WTC11 (cell line): ENCODE data around the gene MCF2L. TPM values are rescaled to one million over a fixed set of nuclear protein-coding genes. Genes with fewer than 3 reads are reported as not detected.
A peak's percentile ranks its signal among the peaks of the same experiment; 100 is the strongest.
"Not testable (repeated sequence)": the region's sequence is repeated elsewhere in the genome, so short reads cannot be mapped to it uniquely, and the experiment has no call there.

Experiments used
- ATAC-seq: fragments of 200-7000 bp; cut with Tn5 transposase; 2 replicates; pipeline ENCODE4 v1.10.0; 2021; ENCODE audit warnings: mild to moderate bottlenecking, moderate library complexity
- CTCF ChIA-PET: fragments of 300-600 bp; sonication (Branson Sonifier 250); formaldehyde crosslinking; loops from one replicate; lab custom pipeline; 2021; ENCODE audit warnings: antibody characterized with exemption; lab: Charles Lee
- POLR2A ChIA-PET: fragments of 350-600 bp; sonication (Branson Sonifier 250); formaldehyde crosslinking; loops from one replicate; lab custom pipeline; 2021; ENCODE audit warnings: antibody characterized with exemption; lab: Charles Lee
- DNase-seq: peaks from one replicate; pipeline ENCODE4 v3.0.0; 2021; ENCODE audit warnings: low spot score
- H3K27ac Mint-ChIP-seq: 2 replicates; pipeline ENCODE4 v1.8.0; 2021; ENCODE audit warnings: mixed read lengths
- H3K27me3 Mint-ChIP-seq: 2 replicates; pipeline ENCODE4 v1.8.0; 2021; ENCODE audit warnings: low read depth, mild to moderate bottlenecking, moderate library complexity, mixed read lengths
- H3K36me3 Mint-ChIP-seq: 2 replicates; pipeline ENCODE4 v1.8.0; 2021; ENCODE audit warnings: mixed read lengths
- H3K4me1 Mint-ChIP-seq: 2 replicates; pipeline ENCODE4 v1.8.0; 2022; ENCODE audit warnings: mixed read lengths
- H3K4me3 Mint-ChIP-seq: 2 replicates; pipeline ENCODE4 v1.8.0; 2021; ENCODE audit warnings: mild to moderate bottlenecking, moderate library complexity, mixed read lengths
- H3K9me3 Mint-ChIP-seq: 2 replicates; pipeline ENCODE4 v1.8.0; 2021; ENCODE audit warnings: mixed read lengths
- CBFB ChIP-seq: sonication (generic); formaldehyde crosslinking; IDR thresholded peaks from 2 replicates; pipeline ENCODE4 v1.8.1; 2022; ENCODE audit warnings: mild to moderate bottlenecking, low read depth, missing genetic modification reagents
- ELF4 ChIP-seq: sonication (generic); formaldehyde crosslinking; IDR thresholded peaks from 2 replicates; pipeline ENCODE4 v1.8.1; 2022; ENCODE audit warnings: low read depth, mild to moderate bottlenecking, moderate library complexity, missing genetic modification reagents
- ERG ChIP-seq: fragments of 250-450 bp; sonication (Bioruptor Pico); IDR thresholded peaks from 2 replicates; pipeline ENCODE4 v1.8.0; 2021; ENCODE audit warnings: mild to moderate bottlenecking
- FOXK1 ChIP-seq: sonication (generic); formaldehyde crosslinking; IDR thresholded peaks from 2 replicates; pipeline ENCODE4 v1.8.0; 2022; ENCODE audit warnings: mild to moderate bottlenecking, moderate library complexity, missing genetic modification reagents
- GABPB1 ChIP-seq: sonication (generic); formaldehyde crosslinking; IDR thresholded peaks from 2 replicates; pipeline ENCODE4 v1.8.1; 2023; ENCODE audit warnings: mild to moderate bottlenecking, missing genetic modification reagents
- JUN ChIP-seq: sonication (generic); formaldehyde crosslinking; IDR thresholded peaks from 2 replicates; pipeline ENCODE4 v1.8.0; 2023; ENCODE audit warnings: mild to moderate bottlenecking, missing genetic modification reagents
- KAT7 ChIP-seq: sonication (generic); formaldehyde crosslinking; IDR thresholded peaks from 2 replicates; pipeline ENCODE4 v1.8.1; 2023; ENCODE audit warnings: missing genetic modification reagents, mild to moderate bottlenecking, borderline replicate concordance
- MLX ChIP-seq: sonication (generic); formaldehyde crosslinking; IDR thresholded peaks from 2 replicates; pipeline ENCODE4 v1.8.1; 2023; ENCODE audit warnings: mild to moderate bottlenecking, missing genetic modification reagents, moderate library complexity
- NR1H2 ChIP-seq: sonication (generic); formaldehyde crosslinking; IDR thresholded peaks from 2 replicates; pipeline ENCODE4 v1.9.0; 2021; ENCODE audit warnings: mild to moderate bottlenecking, moderate library complexity, missing genetic modification reagents
- SP1 ChIP-seq: sonication (generic); formaldehyde crosslinking; conservative IDR thresholded peaks from 2 replicates; pipeline ENCODE4 v1.8.1; 2022; ENCODE audit warnings: missing genetic modification reagents
- TEAD1 ChIP-seq: sonication (generic); formaldehyde crosslinking; IDR thresholded peaks from 2 replicates; pipeline ENCODE4 v1.8.0; 2022; ENCODE audit warnings: mild to moderate bottlenecking, missing genetic modification reagents
- TP53 ChIP-seq: sonication (generic); formaldehyde crosslinking; IDR thresholded peaks from 2 replicates; pipeline ENCODE4 v1.8.1; 2023; ENCODE audit warnings: mild to moderate bottlenecking, missing genetic modification reagents
- total RNA-seq: library from RNA; stranded (reverse); gene quantifications from 3 replicates; pipeline ENCODE4 v1.2.3, GENCODE V29; 2021
- TF ChIP-seq, protein P1 (sequence below): sonication (generic); formaldehyde crosslinking; IDR thresholded peaks from 2 replicates; pipeline ENCODE4 v1.8.1; 2023; ENCODE audit warnings: mild to moderate bottlenecking, moderate library complexity, missing genetic modification reagents
- TF ChIP-seq, protein P2 (sequence below): fragments of 250-450 bp; sonication (Bioruptor Pico); IDR thresholded peaks from 2 replicates; pipeline ENCODE4 v1.9.0; 2021; ENCODE audit warnings: moderate library complexity, mild to moderate bottlenecking, inconsistent platforms, borderline replicate concordance
- TF ChIP-seq, protein P3 (sequence below): sonication (generic); formaldehyde crosslinking; IDR thresholded peaks from 2 replicates; pipeline ENCODE4 v1.8.0; 2022; ENCODE audit warnings: mild to moderate bottlenecking, missing genetic modification reagents

Gene MCF2L
- total RNA-seq, 1 experiment from 2014 or later: 34.8 TPM

DNA sequence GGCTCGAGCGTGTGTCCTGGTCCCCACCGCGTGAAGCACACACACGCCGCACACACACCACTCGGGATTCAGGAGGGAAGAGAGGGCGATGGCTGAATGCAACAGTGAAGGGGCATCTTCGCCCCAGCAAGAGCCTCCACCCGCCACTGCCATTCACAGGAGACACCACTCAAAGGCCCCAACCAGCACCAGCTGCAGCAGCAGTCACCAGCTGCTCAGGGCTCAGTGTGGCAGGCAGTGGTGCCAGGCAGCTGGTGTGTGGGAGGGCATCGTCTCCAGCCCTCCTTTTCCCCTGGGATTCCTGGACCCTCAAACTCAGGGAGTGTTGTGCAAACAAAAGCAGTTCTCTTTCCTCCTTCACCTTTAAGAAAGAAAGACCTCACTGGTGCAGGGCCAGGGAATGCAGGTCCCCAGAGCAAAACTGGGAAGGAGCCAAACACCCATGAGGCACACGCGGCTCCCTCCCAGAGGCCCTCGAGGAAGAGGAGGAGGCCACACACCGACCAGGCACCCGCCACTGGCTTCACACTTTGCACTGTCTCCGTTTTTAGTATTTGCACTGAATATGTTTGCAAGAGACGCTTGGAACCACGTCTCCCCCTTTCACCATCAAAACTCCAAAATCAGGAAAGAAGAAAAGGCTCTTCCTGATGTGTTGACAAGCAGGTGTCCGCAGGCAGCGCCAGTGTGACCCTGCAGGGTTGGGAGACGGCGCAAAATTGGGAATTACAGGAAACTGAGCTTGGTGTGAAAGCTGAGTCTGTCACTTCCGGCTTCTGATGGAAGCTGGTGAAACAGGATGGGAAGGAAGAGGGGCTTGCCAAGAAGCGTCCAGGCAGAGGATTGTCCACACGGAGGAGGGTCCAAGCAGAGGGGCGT lies 110.1 kb downstream of the MCF2L start (continued):
- TF ChIP-seq, protein P1, sequence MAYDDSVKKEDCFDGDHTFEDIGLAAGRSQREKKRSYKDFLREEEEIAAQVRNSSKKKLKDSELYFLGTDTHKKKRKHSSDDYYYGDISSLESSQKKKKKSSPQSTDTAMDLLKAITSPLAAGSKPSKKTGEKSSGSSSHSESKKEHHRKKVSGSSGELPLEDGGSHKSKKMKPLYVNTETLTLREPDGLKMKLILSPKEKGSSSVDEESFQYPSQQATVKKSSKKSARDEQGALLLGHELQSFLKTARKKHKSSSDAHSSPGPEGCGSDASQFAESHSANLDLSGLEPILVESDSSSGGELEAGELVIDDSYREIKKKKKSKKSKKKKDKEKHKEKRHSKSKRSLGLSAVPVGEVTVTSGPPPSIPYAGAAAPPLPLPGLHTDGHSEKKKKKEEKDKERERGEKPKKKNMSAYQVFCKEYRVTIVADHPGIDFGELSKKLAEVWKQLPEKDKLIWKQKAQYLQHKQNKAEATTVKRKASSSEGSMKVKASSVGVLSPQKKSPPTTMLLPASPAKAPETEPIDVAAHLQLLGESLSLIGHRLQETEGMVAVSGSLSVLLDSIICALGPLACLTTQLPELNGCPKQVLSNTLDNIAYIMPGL (CRISPR knock-in tag): no peak
- TF ChIP-seq, protein P2, sequence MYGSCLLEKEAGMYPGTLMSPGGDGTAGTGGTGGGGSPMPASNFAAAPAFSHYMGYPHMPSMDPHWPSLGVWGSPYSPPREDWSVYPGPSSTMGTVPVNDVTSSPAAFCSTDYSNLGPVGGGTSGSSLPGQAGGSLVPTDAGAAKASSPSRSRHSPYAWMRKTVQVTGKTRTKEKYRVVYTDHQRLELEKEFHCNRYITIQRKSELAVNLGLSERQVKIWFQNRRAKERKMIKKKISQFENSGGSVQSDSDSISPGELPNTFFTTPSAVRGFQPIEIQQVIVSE (CRISPR knock-in tag): no peak
- TF ChIP-seq MLX (CRISPR knock-in tag): no peak
- TF ChIP-seq FOXK1 (CRISPR knock-in tag): no peak
- TF ChIP-seq KAT7: no peak

GRCh38 chr13:113079781-113080080 lies 110.7 kb downstream of the MCF2L start:
- H3K9me3 Mint-ChIP-seq, POLR2A ChIA-PET, H3K36me3 Mint-ChIP-seq, ATAC-seq, DNase-seq, H3K4me1 Mint-ChIP-seq, H3K27me3 Mint-ChIP-seq, H3K4me3 Mint-ChIP-seq: not testable (repeated sequence)
- CTCF ChIA-PET: interaction anchor here (0.8 to 1.4 kb wide), 2 partner anchors 10 to 45 kb away, joined by 3 to 4 read pairs; no protein-coding TSS in a partner anchor
- 0 out of 2 replicates have a peak overlapping the region, but pooled peaks have one; percentile 78 for H3K27ac Mint-ChIP-seq

DNA sequence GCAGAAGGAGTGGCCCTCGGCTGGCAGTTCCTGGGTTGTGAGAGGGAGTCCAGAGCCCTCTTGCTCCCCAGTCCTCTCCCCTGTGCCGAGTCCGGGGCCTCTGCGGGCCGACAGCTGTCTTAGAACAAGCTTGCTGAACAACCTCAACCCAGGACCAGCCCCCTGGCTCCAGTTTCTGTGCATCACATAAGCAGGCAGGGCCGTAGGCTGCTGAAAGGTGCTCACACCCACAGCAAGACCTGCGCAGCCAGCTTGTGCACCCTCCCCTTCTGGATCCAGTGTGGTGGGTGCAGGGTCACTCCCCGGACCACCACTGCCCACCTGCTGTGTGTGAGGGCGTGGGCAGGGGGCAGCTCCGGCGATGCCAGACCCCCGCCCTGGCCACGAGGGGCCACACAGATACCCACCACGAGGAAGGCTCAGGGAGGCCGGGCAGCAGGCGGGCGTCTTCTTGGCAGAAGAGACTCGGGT lies 111.4 kb downstream of the MCF2L start:
- Mint-ChIP-seq H3K27me3 (no peaks in the 10 kb centered on the region), H3K36me3 (no peaks in the 10 kb centered on the region), H3K4me1 (no peaks in the 10 kb centered on the region), H3K4me3 (no peak overlapping the region), H3K9me3 (no peaks in the 10 kb centered on the region), H3K27ac (no peak overlapping the region)
- DNase-seq (no peak), ATAC-seq (no peak)
- ChIA-PET POLR2A (no interaction called here), CTCF (interaction anchor here (1.4 to 1.5 kb wide), 2 partner anchors 10 to 45 kb away, joined by 3 to 4 read pairs; no protein-coding TSS in a partner anchor)
- TF ChIP-seq, protein P2 (CRISPR knock-in tag): no peak
- no peak for TF ChIP-seq CBFB (CRISPR knock-in tag)
- no peak for TF ChIP-seq JUN
- TF ChIP-seq SP1: no peak
- no peak for TF ChIP-seq ERG
- TF ChIP-seq TEAD1 (CRISPR knock-in tag): no peak

DNA sequence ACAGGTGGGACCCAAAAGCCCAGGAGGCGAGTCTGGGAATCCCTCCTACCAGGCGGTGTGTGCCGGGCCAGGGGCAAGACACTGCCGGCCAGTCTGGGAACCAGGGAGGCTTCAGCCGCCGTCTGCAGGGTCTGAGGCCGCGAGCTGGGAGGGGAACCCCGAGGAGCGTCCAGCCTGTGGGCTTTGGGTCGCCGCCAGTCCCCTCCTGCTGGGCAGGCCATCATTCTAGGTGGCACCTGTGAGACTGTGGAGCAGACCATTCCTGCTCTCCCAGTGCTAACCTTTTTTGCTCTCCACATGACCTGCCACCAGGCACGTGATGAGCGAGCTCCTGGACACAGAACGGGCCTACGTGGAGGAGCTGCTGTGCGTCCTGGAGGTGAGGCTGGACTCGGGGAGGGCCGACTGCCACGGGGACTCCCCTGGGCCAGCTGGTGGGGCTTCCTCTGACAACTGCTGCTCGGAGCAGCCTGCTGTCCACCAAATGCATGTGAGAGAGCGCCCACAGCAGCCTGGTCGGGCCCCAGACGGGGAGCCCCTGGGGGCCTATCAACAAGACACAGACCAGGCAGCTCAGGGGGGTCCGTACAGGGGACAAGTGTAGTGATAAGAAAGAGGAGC lies 112.0 kb downstream of the MCF2L start:
- Mint-ChIP-seq H3K27me3 (no peaks in the 10 kb centered on the region), H3K36me3 (no peaks in the 10 kb centered on the region), H3K4me1 (no peaks in the 10 kb centered on the region), H3K9me3 (no peaks in the 10 kb centered on the region), H3K27ac (no peak overlapping the region), H3K4me3 (no peak overlapping the region)
- CTCF ChIA-PET: interaction anchor here (1.4 to 1.5 kb wide), 2 partner anchors 9 to 46 kb away, joined by 3 to 4 read pairs; no protein-coding TSS in a partner anchor
- POLR2A ChIA-PET: no interaction called here
- ATAC-seq (no peak), DNase-seq (no peak)
- no peak for TF ChIP-seq TP53 (CRISPR knock-in tag)
- TF ChIP-seq GABPB1 (CRISPR knock-in tag): no peak
- TF ChIP-seq, protein P3, sequence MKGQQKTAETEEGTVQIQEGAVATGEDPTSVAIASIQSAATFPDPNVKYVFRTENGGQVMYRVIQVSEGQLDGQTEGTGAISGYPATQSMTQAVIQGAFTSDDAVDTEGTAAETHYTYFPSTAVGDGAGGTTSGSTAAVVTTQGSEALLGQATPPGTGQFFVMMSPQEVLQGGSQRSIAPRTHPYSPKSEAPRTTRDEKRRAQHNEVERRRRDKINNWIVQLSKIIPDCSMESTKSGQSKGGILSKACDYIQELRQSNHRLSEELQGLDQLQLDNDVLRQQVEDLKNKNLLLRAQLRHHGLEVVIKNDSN (CRISPR knock-in tag): no peak
- TF ChIP-seq NR1H2 (CRISPR knock-in tag): no peak
- no peak for TF ChIP-seq ELF4 (CRISPR knock-in tag)
